Right ventricle myocardium superior (tissue), 1 donor: ENCODE results near the gene WDHD1. TPM values are rescaled to one million over a fixed set of nuclear protein-coding genes. Genes with fewer than 3 reads are reported as not detected.
"Not testable (repeated sequence)": the region's sequence is repeated elsewhere in the genome, so short reads cannot be mapped to it uniquely, and the experiment has no call there.

Experiments used
- ATAC-seq: fragments of 200-7000 bp; cut with Tn5 transposase; one replicate; pipeline ENCODE4 v1.9.1; 2020; ENCODE audit warnings: mild to moderate bottlenecking; ENCODE audit not compliant: poor library complexity
- DNase-seq: peaks from one replicate; pipeline ENCODE4 v3.0.0-alpha.2; 2020
- intact Hi-C: fragments of 100-400 bp; cut with DNase I; formaldehyde crosslinking; loops from one replicate; pipeline ENCODE4 v1.11.2; 2022
- total RNA-seq: library from RNA; stranded (reverse); fragmentation: NEBNext Ultra II Directional; extraction: Animal tissue kit (Norgen Biotek cat#: 25700); gene quantifications from one replicate; pipeline ENCODE4 v1.2.1, GENCODE V29; 2021
- donor health status: DM: no; HTN: yes; CAD: no; lungs with severe emphysema.

The WDHD1 gene
- total RNA-seq, 1 donor from 2014 or later = 1.5 TPM

GRCh38 chr14:54979039-54979438 lies 47.9 kb downstream of the WDHD1 start:
- DNase-seq = no peak
- no peak for ATAC-seq
- intact Hi-C loops = no loop called here

DNA sequence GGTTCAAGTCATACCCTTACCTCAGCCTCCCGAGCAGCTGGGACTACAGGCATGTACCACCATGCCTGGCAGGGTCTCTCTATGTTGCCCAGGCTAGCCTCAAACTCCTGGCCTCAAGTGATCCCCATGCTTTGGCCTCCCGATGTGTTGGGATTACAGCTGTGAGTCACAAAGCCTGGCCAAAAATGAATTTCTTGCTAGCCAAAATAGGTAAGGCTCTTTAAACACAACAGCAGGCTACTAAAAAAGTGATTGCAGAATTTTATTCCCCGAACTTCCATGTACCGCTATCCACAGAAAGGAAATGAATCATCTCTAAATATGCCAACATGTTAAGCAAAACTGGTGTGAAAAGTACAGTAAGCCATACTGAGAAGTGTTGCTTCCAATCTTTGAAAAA lies 50.6 kb downstream of the WDHD1 start:
- DNase-seq (no peak), ATAC-seq (no peak)
- intact Hi-C loops = no loop called here

- intact Hi-C loops = no loop called here
- ATAC-seq (no peak), DNase-seq (no peak)
Measured at GRCh38 chr14:54975856-54976255, 51.0 kb downstream of the WDHD1 start.

DNA sequence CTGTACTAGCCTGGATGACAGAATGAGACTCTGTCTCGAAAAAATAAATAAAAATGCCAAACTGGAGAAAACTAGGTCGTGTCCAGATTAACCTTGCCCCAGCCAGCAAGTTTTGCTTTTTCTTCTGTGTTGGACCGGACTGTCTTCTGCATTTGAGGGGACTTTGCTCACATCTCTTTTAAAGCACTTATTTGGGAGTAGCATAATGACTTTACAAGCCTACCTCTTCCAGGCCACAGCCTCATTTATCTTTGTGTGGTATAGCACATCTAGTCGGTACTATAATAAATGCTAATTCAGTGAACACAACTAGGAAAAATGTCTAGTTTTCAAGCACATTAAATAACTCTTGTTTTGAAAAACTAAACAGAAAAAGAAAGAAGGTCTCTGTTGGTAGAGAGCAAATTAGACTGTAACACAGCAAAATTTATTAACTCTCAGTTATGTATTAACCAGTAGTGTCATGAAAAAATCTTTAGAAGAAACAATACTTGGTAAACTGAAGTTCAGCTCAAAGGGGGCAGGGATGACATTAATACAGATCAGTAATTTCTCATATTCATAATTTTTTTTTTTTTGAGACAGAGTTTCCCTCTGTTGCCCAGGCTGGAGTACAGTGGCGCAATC lies 52.0 kb downstream of the WDHD1 start:
- no peak for ATAC-seq
- DNase-seq = no peak
- intact Hi-C loops = no loop called here

DNA sequence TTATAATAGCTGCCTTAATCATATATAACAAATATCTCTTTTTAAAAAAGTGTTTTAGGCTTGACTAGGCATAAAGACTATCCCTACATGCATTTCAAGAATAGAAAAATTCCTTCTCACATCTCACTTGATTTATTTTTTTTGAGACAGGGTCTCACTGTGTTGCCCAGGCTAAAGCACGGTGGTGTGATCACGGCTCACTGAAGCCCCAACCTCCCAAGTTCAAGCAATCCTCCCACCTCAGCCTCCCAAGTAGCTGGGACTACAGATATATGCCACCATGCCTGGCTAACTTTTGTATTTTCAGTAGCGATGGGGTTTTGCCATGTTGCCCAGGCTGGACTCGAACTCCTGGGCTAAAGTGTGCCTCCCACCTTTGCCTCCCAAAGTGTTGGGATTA lies 59.4 kb downstream of the WDHD1 start:
- no peak for DNase-seq
- ATAC-seq = no peak
- intact Hi-C loops = no loop called here

DNA sequence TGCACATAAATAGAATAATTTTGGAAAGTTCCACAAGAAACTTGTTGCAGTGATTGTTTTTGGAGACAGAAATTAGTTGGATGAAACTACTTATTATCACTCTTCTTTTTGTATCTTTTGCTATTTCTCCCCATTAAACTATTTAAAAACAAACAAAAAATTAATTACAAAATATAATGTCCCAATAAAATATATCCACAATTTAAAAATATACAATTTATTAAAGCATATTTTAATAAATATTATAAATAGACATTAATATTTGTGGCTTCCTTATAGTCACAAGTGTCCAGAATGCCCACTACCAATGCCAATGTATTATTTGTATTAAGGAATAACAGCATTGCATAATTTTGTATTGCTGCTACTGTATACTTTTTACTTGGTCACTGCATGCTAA lies 71.8 kb downstream of the WDHD1 start:
- intact Hi-C loops = no loop called here

DNA sequence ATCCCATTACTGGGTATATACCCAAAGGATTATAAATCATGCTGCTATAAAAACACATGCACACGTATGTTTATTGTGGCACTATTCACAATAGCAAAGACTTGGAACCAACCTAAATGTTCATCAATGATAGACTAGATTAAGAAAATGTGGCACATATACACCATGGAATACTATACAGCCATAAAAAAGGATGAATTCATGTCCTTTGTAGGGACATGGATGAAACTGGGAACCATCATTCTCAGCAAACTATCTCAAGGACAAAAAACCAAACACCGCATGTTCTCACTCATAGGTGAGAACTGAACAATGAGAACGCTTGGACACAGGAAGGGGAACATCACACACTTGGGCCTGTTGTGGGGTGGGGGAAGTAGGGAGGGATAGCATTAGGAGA lies 73.3 kb downstream of the WDHD1 start:
- ATAC-seq, DNase-seq, intact Hi-C loops: not testable (repeated sequence)

More for the DNA sequence above, 71.8 kb downstream of the WDHD1 start:
- no peak for DNase-seq
- ATAC-seq = no peak

DNA sequence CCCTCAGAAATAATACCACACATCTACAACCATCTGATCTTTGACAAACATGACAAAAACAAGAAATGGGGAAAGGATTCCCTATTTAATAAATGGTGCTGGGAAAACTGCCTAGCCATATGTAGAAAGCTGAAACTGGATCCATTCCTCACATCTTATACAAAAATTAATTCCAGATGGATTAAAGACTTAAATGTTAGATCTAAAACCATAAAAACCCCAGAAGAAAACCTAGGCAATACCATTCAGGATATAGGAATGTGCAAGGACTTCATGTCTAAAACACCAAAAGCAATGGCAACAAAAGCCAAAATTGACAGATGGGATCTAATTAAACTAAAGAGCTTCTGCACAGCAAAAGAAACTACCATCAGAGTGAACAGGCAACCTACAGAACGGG lies 74.1 kb downstream of the WDHD1 start:
- intact Hi-C loops, ATAC-seq, DNase-seq: not testable (repeated sequence)

DNA sequence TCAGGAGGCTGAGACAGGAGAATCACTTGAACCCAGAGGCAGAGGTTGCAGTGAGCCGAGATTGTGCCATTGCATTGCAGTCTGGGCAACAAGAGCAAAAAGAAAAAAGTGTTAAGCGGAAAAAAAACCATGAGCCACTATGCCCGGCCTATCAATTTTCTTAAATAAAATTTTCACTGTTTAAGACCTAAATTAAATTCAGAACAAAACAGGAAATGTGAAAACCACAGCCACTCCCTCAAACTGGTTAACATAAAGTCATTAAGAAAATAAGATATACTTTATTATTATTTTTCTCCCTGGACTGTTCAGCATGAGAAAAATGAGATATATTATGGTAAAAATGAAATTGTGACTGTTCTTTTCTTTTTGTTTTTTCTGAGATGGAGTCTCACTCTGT lies 79.7 kb downstream of the WDHD1 start:
- ATAC-seq (no peak), DNase-seq (no peak)
- intact Hi-C loops = no loop called here

DNA sequence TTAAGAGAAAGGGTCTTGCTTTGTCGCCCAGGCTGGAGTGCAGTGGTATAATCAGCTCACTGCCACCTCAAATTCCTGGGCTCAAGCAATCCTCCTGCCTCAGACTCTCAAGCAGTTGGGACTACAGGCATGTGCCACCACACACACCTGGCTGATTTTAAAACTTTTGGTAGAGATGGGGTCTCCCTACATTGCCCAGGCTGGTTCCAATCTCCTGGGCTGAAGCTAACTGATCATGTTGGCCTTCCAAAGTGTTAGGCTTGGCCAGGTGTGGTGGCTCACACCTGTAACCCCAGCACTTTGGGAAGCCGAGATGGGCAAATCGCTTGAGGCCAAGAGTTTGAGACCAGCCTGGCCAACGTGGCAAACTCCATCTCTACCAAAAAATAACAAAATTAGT lies 80.4 kb downstream of the WDHD1 start:
- ATAC-seq = no peak
- intact Hi-C loops = no loop called here
- no peak for DNase-seq

- no peak for DNase-seq
- intact Hi-C loops = no loop called here
- ATAC-seq = no peak
Measured at GRCh38 chr14:54944737-54945391, 82.0 kb downstream of the WDHD1 start.

- no peak for DNase-seq
- no peak for ATAC-seq
- intact Hi-C loops = no loop called here
Measured at GRCh38 chr14:54942913-54943312, 84.0 kb downstream of the WDHD1 start.

- intact Hi-C loops = no loop called here
- ATAC-seq = no peak
- DNase-seq = no peak
Measured at GRCh38 chr14:54936816-54937215, 90.1 kb downstream of the WDHD1 start.

DNA sequence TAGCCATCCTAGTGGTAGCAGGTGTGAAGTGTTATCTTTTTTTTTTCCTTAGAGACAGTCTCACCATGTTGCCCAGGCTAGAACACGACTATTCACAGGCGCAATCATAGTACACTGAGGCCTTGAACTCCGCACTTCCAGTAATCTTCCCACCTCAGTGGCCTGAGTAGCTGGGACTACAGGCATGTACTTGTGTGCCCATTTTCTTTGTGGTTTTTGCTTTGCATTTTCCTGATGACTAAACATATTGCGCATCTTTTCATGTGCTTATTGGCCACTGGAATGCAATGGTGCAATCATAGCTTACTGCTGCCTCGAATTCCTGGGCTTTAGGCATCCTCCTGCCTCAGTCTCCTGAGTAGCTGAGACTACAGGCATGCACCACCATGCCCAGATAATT lies 90.9 kb downstream of the WDHD1 start:
- intact Hi-C loops = no loop called here

DNA sequence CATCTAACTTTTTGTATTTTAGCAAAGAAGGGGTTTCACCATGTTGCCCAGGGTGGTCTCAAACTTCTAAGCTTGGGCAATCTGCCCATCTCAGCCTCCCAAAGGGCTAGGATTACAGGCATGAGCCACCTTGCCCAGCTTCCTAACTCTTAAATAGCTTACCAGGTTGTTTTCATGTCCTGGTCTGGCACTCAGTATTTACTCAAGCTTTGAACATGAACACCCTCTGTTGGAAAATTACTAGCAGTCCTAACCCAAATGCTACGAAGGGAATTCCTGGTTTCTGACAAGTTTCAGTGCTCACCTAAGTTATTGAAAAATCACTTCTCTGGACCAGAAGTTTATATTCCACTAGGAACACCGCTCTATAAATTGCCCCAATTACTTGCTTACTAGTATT lies 91.8 kb downstream of the WDHD1 start:
- DNase-seq (no peak), ATAC-seq (no peak)
- intact Hi-C loops = no loop called here

More for the DNA sequence above, 90.9 kb downstream of the WDHD1 start:
- DNase-seq (no peak), ATAC-seq (no peak)

DNA sequence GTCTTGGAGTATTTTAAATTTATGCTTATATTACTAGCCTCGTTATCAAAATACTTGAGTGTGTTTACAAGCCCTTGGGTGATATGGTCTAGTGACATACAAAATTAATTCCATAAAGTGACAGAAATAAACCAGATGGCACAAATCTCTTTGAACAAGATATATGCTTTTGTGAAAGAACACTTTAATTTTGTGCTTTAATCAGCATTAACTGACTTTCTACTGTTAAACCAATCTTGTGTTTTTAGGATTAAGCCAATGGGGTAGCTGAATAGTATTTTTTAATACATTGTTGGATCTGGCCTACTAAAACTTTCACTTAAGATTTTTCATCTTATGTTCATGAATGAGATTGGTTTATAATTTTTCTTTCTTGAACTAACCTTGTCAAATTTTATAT lies 93.9 kb downstream of the WDHD1 start:
- intact Hi-C loops = no loop called here
- ATAC-seq = no peak
- no peak for DNase-seq

- DNase-seq = no peak
- intact Hi-C loops = no loop called here
- no peak for ATAC-seq
Measured at GRCh38 chr14:54931598-54932340, 95.1 kb downstream of the WDHD1 start.

DNA sequence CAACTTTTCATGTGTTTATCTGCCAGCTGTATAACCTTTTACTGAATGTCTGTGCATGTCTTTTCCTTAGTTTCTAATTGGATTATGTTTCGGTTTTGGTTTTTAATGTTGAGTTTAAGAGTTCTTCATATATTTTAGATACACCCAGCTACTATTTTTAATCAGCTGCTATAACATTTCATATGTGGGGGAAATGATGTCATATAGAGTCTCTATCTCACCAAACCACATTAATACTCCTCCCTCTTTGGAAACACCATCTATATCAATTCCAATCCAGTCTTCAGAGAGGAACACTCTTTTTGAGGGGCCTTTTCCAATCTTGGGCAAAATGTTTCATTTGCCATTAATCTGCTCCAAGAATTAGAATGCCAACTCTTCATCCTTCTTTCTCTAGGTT lies 95.8 kb downstream of the WDHD1 start:
- intact Hi-C loops = no loop called here
- DNase-seq (no peak), ATAC-seq (no peak)

- intact Hi-C loops = no loop called here
- DNase-seq (no peak), ATAC-seq (no peak)
Measured at GRCh38 chr14:54929556-54929955, 97.3 kb downstream of the WDHD1 start.

DNA sequence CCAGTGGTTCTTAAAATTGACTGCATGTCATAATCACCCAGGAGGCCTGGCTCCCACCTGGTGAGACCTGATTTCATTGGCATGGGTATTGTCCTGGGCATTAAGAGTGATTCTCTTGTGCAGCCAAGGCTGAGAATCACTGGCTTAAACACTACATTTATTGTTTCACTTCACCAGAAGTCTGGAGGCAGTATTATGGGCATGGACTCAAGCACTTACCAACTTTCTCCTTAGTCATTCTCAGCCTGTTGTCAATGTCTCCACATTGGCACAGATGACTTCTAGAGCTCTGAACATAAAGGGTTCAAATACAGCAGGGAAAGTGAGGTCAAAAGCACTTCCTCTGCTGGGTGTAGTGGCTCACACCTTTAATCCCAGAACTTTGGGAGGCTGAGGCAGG lies 98.7 kb downstream of the WDHD1 start:
- no peak for DNase-seq
- no peak for ATAC-seq
- intact Hi-C loops = no loop called here
